ENCODE measurements around the gene BCAN.
"Not testable (repeated sequence)": the region's sequence is repeated elsewhere in the genome, so short reads cannot be mapped to it uniquely, and the experiment has no call there.

Gene BCAN

GRCh38 chr1:156601122-156601830 lies 40.6 kb upstream of the BCAN start, which contains the start of gene GPATCH4:
TSS of gene GPATCH4 (minus strand) at chr1:156601479.
- TF ChIP-seq CTCF (IDR thresholded peaks at IDR 0.05), result no peak
- peaks cover 5% of the 10 kb centered on the region for H3K27me3 Mint-ChIP-seq (ENCODE audit: low read depth, poor library complexity)
- H3K4me3 Mint-ChIP-seq, result peak within 1 kb of the TSS; percentile 98
- peaks cover 18% of the 10 kb centered on the region for H3K36me3 Mint-ChIP-seq (ENCODE audit: low read depth)
- DNase-seq, result peak; percentile 74
- peak within 1 kb of the TSS; percentile 96 for H3K27ac Mint-ChIP-seq
- peaks cover 31% of the 10 kb centered on the region for H3K4me1 Mint-ChIP-seq
- H3K9me3 Mint-ChIP-seq, result no peaks in the 10 kb centered on the region

GRCh38 chr1:156601892-156602291 lies 40.0 kb upstream of the BCAN start:
- no peak for TF ChIP-seq CTCF (IDR thresholded peaks at IDR 0.05)
- peaks cover 5% of the 10 kb centered on the region for H3K27me3 Mint-ChIP-seq (ENCODE audit: low read depth, poor library complexity)
- DNase-seq, result no peak
- H3K9me3 Mint-ChIP-seq, result no peaks in the 10 kb centered on the region
- peaks cover 31% of the 10 kb centered on the region for H3K4me1 Mint-ChIP-seq
- H3K27ac Mint-ChIP-seq, result peak overlapping the region; percentile 96
- peaks cover 13% of the 10 kb centered on the region for H3K36me3 Mint-ChIP-seq (ENCODE audit: low read depth)
- peak overlapping the region; percentile 98 for H3K4me3 Mint-ChIP-seq

- peaks cover 5% of the 10 kb centered on the region for H3K27me3 Mint-ChIP-seq (ENCODE audit: low read depth, poor library complexity)
- H3K36me3 Mint-ChIP-seq (ENCODE audit: low read depth), result peaks cover 9% of the 10 kb centered on the region
- peak overlapping the region; percentile 58 for H3K4me3 Mint-ChIP-seq
- TF ChIP-seq CTCF (IDR thresholded peaks at IDR 0.05), result no peak
- H3K9me3 Mint-ChIP-seq, result no peaks in the 10 kb centered on the region
- peaks cover 31% of the 10 kb centered on the region for H3K4me1 Mint-ChIP-seq
- H3K27ac Mint-ChIP-seq, result no peak overlapping the region
- DNase-seq, result no peak
Observed at GRCh38 chr1:156602557-156602993, 39.3 kb upstream of the BCAN start.

GRCh38 chr1:156607344-156607743 lies 34.6 kb upstream of the BCAN start:
- H3K4me1 Mint-ChIP-seq, result peaks cover 17% of the 10 kb centered on the region
- H3K4me3 Mint-ChIP-seq; H3K9me3 Mint-ChIP-seq; H3K27ac Mint-ChIP-seq; H3K36me3 Mint-ChIP-seq (ENCODE audit: low read depth); DNase-seq: not testable (repeated sequence)
- H3K27me3 Mint-ChIP-seq (ENCODE audit: low read depth, poor library complexity), result peaks cover 11% of the 10 kb centered on the region

GRCh38 chr1:156608036-156608674 lies 33.8 kb upstream of the BCAN start:
- TF ChIP-seq CTCF (IDR thresholded peaks at IDR 0.05), result peak; percentile 72
- peak; percentile 46 for DNase-seq
- Mint-ChIP-seq H3K9me3 (no peaks in the 10 kb centered on the region), H3K27me3 (ENCODE audit: low read depth, poor library complexity) (peaks cover 11% of the 10 kb centered on the region), H3K27ac (no peak overlapping the region), H3K4me1 (peaks cover 13% of the 10 kb centered on the region), H3K36me3 (ENCODE audit: low read depth) (no peaks in the 10 kb centered on the region), H3K4me3 (no peak overlapping the region)

GRCh38 chr1:156608981-156609380 lies 32.9 kb upstream of the BCAN start:
- TF ChIP-seq CTCF (IDR thresholded peaks at IDR 0.05), result peak; percentile 66
- H3K36me3 Mint-ChIP-seq (ENCODE audit: low read depth), result no peaks in the 10 kb centered on the region
- no peaks in the 10 kb centered on the region for H3K9me3 Mint-ChIP-seq
- peaks cover 11% of the 10 kb centered on the region for H3K27me3 Mint-ChIP-seq (ENCODE audit: low read depth, poor library complexity)
- H3K4me1 Mint-ChIP-seq, result peaks cover 13% of the 10 kb centered on the region
- no peak overlapping the region for H3K4me3 Mint-ChIP-seq
- peak; percentile 48 for DNase-seq
- no peak overlapping the region for H3K27ac Mint-ChIP-seq

- not testable (repeated sequence) for H3K36me3 Mint-ChIP-seq (ENCODE audit: low read depth); DNase-seq; H3K27ac Mint-ChIP-seq; H3K9me3 Mint-ChIP-seq; H3K4me3 Mint-ChIP-seq
- H3K4me1 Mint-ChIP-seq, result peaks cover 17% of the 10 kb centered on the region
- peaks cover 13% of the 10 kb centered on the region for H3K27me3 Mint-ChIP-seq (ENCODE audit: low read depth, poor library complexity)
Observed at GRCh38 chr1:156610072-156610471, 31.8 kb upstream of the BCAN start.
